Measurements from ENCODE around the gene GSTO1.

GSTO1 gene

DNA sequence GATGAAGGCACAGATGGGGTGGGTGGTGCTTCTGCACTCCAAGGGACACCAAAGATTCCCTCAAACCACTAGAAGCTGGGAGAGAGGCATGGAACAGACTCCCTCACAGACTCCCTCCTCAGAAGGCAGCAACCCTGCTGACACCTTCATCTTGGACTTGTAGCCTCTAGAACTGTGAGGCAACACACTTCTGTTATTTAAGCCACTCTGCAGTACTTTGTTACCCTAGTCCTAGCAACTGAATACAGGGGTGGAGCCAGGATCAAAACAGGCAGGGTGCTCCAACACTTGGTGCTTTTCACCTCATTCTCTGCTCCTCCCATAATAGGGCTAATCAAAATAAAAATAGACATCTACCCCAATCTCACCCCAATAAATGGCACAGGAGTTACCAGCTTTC, 2.3 kb upstream of the GSTO1 start:
- TF ChIP-seq TAF1 (IDR thresholded peaks at IDR 0.05; ENCODE audit: low read depth) = no peak
- TF ChIP-seq, protein P1, sequence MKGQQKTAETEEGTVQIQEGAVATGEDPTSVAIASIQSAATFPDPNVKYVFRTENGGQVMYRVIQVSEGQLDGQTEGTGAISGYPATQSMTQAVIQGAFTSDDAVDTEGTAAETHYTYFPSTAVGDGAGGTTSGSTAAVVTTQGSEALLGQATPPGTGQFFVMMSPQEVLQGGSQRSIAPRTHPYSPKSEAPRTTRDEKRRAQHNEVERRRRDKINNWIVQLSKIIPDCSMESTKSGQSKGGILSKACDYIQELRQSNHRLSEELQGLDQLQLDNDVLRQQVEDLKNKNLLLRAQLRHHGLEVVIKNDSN (IDR thresholded peaks at IDR 0.05) = no peak
- TF ChIP-seq CREB1 (IDR thresholded peaks at IDR 0.05; ENCODE audit: low read depth) = no peak
- TF ChIP-seq EGR1 (IDR thresholded peaks at IDR 0.05) = no peak

DNA sequence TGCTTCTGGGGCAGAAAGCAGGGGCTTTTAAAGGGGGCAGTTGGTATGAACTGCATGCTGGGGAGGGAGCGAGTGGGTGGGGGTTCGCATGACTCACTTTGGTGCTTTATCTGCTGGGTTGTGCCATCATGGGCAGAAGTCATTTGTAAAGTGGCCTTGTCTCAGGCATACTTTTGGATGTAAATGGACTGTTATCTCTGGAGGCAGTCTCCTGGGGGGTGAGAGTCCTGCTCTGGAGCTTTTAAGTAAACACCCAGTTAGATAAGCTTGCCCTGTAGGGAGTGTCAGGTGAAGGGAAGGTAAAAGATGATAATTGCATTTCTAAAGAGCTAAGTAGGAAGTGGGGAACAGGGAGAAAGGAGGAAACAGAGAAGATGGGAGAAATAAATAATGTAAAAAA, 1.6 kb upstream of the GSTO1 start:
- no peak for TF ChIP-seq CEBPB (IDR thresholded peaks at IDR 0.05)
- TF ChIP-seq EGR1 (IDR thresholded peaks at IDR 0.05) = no peak
- TF ChIP-seq, protein P2, sequence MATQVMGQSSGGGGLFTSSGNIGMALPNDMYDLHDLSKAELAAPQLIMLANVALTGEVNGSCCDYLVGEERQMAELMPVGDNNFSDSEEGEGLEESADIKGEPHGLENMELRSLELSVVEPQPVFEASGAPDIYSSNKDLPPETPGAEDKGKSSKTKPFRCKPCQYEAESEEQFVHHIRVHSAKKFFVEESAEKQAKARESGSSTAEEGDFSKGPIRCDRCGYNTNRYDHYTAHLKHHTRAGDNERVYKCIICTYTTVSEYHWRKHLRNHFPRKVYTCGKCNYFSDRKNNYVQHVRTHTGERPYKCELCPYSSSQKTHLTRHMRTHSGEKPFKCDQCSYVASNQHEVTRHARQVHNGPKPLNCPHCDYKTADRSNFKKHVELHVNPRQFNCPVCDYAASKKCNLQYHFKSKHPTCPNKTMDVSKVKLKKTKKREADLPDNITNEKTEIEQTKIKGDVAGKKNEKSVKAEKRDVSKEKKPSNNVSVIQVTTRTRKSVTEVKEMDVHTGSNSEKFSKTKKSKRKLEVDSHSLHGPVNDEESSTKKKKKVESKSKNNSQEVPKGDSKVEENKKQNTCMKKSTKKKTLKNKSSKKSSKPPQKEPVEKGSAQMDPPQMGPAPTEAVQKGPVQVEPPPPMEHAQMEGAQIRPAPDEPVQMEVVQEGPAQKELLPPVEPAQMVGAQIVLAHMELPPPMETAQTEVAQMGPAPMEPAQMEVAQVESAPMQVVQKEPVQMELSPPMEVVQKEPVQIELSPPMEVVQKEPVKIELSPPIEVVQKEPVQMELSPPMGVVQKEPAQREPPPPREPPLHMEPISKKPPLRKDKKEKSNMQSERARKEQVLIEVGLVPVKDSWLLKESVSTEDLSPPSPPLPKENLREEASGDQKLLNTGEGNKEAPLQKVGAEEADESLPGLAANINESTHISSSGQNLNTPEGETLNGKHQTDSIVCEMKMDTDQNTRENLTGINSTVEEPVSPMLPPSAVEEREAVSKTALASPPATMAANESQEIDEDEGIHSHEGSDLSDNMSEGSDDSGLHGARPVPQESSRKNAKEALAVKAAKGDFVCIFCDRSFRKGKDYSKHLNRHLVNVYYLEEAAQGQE (IDR thresholded peaks at IDR 0.05; ENCODE audit: low read depth) = no peak
- TF ChIP-seq TEAD4 (IDR thresholded peaks at IDR 0.05) = no peak
- no peak for TF ChIP-seq TAF1 (IDR thresholded peaks at IDR 0.05; ENCODE audit: low read depth)
- TF ChIP-seq EP300 (IDR thresholded peaks at IDR 0.05; ENCODE audit: borderline replicate concordance) = no peak
- TF ChIP-seq NFIC (IDR thresholded peaks at IDR 0.05) = no peak
- TF ChIP-seq, protein P1 (IDR thresholded peaks at IDR 0.05) = no peak
- TF ChIP-seq, protein P3, sequence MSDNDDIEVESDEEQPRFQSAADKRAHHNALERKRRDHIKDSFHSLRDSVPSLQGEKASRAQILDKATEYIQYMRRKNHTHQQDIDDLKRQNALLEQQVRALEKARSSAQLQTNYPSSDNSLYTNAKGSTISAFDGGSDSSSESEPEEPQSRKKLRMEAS (IDR thresholded peaks at IDR 0.05) = no peak
- no peak for TF ChIP-seq RAD21 (IDR thresholded peaks at IDR 0.05; ENCODE audit: low read depth)
- no peak for TF ChIP-seq FOXM1 (IDR thresholded peaks at IDR 0.05; ENCODE audit: borderline replicate concordance, low read depth)
- TF ChIP-seq CREB1 (IDR thresholded peaks at IDR 0.05; ENCODE audit: low read depth) = no peak
- TF ChIP-seq YY1 (IDR thresholded peaks at IDR 0.05; ENCODE audit: low read depth) = no peak
- no peak for TF ChIP-seq ZBTB7A (IDR thresholded peaks at IDR 0.05; ENCODE audit: low read depth)
- no peak for TF ChIP-seq TCF12 (IDR thresholded peaks at IDR 0.05; ENCODE audit: low read depth)

DNA sequence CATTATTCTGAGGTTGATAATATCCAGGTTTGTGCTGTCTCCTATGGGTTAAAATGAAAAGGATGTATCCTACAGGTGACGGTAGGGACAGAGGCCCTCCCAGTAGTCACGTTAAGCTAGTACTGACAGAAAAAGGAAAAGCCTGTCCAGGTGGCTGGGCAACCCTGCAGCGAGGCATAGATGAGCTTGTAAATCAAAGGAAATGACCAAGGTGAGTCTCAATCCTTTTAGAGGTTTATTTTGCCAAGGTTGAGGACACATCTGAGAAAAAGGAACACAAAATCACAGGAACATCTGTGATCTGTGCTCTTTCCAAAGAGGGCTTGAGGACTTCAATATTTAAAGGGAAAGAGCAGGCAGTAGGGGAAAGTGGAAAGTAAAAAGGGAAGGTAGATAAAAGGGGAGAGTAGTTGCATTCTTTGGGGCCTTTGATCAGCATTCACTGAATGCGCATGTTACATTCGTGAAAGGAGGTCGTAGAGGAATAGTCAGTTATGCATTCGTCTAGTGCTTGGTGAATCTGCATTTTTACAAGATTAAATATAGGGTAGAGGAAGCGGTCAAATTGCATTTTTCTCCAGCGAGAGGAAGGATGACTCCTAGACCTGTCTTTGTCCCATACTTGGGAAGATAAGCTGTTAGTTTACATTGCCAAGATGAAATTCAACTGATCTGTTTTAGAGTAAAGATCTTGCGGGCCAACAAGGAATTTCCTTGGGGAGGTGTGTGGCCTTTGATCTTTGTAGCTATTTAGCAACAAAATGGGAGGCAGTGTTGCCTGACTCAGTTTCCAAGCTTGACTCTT, 884 bp upstream of the GSTO1 start:
- TF ChIP-seq, protein P3 (IDR thresholded peaks at IDR 0.05) = no peak
- TF ChIP-seq EGR1 (IDR thresholded peaks at IDR 0.05) = no peak
- TF ChIP-seq CEBPB (IDR thresholded peaks at IDR 0.05) = no peak
- TF ChIP-seq, protein P2 (IDR thresholded peaks at IDR 0.05; ENCODE audit: low read depth) = no peak
- no peak for TF ChIP-seq FOXM1 (IDR thresholded peaks at IDR 0.05; ENCODE audit: borderline replicate concordance, low read depth)
- TF ChIP-seq EP300 (IDR thresholded peaks at IDR 0.05; ENCODE audit: borderline replicate concordance) = no peak
- TF ChIP-seq TCF12 (IDR thresholded peaks at IDR 0.05; ENCODE audit: low read depth) = no peak
- no peak for TF ChIP-seq RAD21 (IDR thresholded peaks at IDR 0.05; ENCODE audit: low read depth)
- TF ChIP-seq YY1 (IDR thresholded peaks at IDR 0.05; ENCODE audit: low read depth) = no peak
- TF ChIP-seq, protein P1 (IDR thresholded peaks at IDR 0.05) = no peak

DNA sequence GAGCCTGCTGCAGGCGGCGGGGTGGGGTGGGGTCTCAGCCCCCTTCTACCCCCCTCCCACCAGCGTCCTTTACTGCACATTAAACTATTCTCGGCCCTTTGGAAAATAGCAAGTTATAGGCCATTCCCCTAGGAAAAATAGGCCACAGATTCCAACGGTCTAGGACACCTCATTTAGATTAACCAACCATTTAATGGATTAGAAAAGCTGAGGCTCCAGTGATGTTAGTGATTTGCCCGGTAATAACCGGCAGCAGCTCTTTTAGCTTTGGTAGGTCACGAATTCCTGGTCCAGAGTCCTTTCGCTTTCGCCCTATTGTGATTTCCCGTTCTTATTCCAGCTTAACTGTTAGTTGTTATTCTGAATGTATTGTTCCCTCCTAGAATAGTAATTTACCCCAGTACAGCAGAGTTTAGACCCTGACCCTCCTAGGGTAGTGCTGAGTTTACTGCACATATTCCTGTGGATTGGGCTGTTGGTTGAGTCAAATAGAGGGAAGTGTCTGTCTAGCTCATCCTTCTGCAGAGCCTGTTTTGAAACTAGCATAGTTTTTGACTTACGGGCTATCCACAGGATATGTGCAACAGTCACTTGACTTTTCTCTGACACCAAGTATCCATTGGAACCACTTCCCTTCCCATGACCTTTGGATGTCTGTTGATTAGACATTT, 754 bp downstream of the GSTO1 start:
- TF ChIP-seq, protein P3 (IDR thresholded peaks at IDR 0.05) = no peak
- TF ChIP-seq NFIC (IDR thresholded peaks at IDR 0.05) (no peak), CREB1 (IDR thresholded peaks at IDR 0.05; ENCODE audit: low read depth) (no peak), YY1 (IDR thresholded peaks at IDR 0.05; ENCODE audit: low read depth) (no peak), FOXM1 (IDR thresholded peaks at IDR 0.05; ENCODE audit: borderline replicate concordance, low read depth) (no peak), TEAD4 (IDR thresholded peaks at IDR 0.05) (no peak), EP300 (IDR thresholded peaks at IDR 0.05; ENCODE audit: borderline replicate concordance) (no peak), CEBPB (IDR thresholded peaks at IDR 0.05) (no peak), RAD21 (IDR thresholded peaks at IDR 0.05; ENCODE audit: low read depth) (no peak)
- TF ChIP-seq, protein P2 (IDR thresholded peaks at IDR 0.05; ENCODE audit: low read depth) = no peak
- TF ChIP-seq, protein P1 (IDR thresholded peaks at IDR 0.05) = no peak

All from Ishikawa (cell line).